AG10803 (cell line): ENCODE measurements around the gene HS1BP3.
A peak's percentile ranks its signal among the peaks of the same experiment; 100 is the strongest.

Experiments
- DNase-seq: peaks from one replicate; pipeline ENCODE4 v3.0.0; 2010; ENCODE audit warnings: low read depth
- H3K4me3 ChIP-seq: 2 replicates; pipeline ENCODE4 v1.5.1; 2011; ENCODE audit warnings: mild to moderate bottlenecking, low read length, control low read depth
- CTCF ChIP-seq: conservative IDR thresholded peaks from 2 replicates; pipeline ENCODE4 v1.5.1; 2011; ENCODE audit warnings: mild to moderate bottlenecking, low read length, control low read depth, inconsistent platforms

HS1BP3 gene

GRCh38 chr2:20669562-20670314 lies 18.8 kb upstream of the HS1BP3 start:
- no peak for DNase-seq
- H3K4me3 ChIP-seq: no peak overlapping the region
- no peak for TF ChIP-seq CTCF

DNA sequence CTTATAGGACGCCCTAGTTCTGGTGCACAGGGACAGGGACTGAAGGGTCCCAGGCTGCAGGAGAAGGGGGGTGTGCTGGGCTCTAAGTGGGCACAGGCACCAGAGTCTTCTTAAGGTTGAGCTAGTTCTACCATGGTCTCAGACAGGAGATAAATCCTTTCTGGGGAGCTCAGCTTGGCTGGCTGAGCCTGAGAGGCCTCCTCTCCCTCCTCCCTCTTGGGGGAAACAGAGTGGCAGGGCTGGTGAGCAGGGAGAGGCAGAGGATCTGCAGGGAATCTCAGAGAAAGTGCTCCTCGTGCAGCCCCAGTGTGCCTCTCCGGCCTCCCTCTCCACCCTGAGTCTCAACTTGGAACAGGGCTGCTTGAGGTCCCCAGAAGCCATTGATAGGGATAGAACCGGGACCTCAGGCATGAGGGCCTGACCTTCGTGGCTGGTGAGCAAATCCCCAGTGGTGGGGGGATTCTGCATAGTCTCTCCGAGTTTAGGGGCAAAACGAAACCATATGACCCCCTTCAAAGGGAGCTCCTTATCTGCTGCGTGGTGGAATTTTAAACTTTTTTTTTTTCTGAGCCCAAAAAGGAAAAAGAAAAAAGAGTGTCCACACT lies 18.1 kb upstream of the HS1BP3 start:
- H3K4me3 ChIP-seq: no peak overlapping the region
- TF ChIP-seq CTCF: no peak
- no peak for DNase-seq

- no peak overlapping the region for H3K4me3 ChIP-seq
- no peak for DNase-seq
- no peak for TF ChIP-seq CTCF
Measured at GRCh38 chr2:20668451-20668850, 17.6 kb upstream of the HS1BP3 start.

- no peak for DNase-seq
- peak overlapping the region; percentile 38 for H3K4me3 ChIP-seq
- no peak for TF ChIP-seq CTCF
Measured at GRCh38 chr2:20667531-20668401, 16.9 kb upstream of the HS1BP3 start.

- no peak for TF ChIP-seq CTCF
- H3K4me3 ChIP-seq: peak overlapping the region; percentile 38
- no peak for DNase-seq
Measured at GRCh38 chr2:20667151-20667530, 16.2 kb upstream of the HS1BP3 start.

DNA sequence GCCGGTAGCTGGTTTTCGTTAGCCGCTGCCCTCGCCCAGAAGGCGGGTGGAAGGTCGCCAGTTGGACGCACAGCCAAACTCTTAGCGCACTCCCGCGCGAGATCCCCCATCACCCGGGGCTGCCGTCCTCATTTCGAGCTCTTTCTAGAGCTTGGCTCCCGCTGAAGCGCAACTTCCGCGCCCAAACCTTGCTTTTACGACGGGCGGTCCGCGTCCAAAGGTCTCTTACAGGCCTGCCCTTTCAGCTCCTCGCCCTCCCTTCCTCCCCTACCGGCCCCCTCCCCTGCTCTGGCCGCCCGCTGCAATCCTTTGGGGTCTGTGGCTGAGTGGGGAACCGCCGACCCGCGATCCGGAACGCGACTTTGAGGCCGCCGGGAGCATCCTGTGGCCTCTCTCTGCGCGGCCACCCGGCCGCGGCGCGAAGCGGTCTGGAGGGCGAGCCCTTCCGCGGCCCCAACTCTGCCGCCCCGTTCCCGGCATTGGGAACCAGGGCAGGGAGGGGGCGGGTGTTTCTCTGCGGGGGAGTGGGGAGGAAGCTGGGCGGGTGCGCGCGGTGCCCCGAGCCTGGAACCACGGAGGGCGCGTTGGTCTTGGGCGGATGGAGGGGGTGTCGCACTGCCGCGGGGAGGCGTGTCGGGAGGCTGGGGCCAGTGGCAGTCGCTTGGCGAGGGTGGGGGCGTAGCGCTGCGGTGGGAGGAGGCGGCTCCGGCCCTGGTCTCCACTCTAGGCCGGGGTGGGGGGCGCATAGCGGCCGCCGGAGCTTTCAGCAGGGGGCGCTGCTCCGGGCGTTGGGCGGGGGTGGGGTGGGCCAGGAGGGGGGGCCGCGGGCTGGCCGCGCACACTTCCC lies 15.6 kb upstream of the HS1BP3 start, which contains the start of gene GDF7:
TSS of gene GDF7 (plus strand) at position 841 of the 847 bp plus-strand sequence. CDS start 96 bp downstream, outside the sequence.
- peak within 1 kb of the TSS; percentile 38 for H3K4me3 ChIP-seq

More for the DNA sequence above, 15.6 kb upstream of the HS1BP3 start, which contains the start of gene GDF7:
- no peak for DNase-seq
- TF ChIP-seq CTCF: no peak
